ENCODE results near the gene RELL2. TPM values are rescaled to one million over a fixed set of nuclear protein-coding genes. Genes with fewer than 3 reads are reported as not detected.

The RELL2 gene
- total RNA-seq, 1 experiment from 2014 or later = 8.7 TPM

GRCh38 chr5:141650851-141651727 lies 14.3 kb downstream of the RELL2 start, which contains the start of gene FCHSD1 (continued):
- peak; percentile 6 for TF ChIP-seq YY1 (IDR thresholded peaks at IDR 0.05; ENCODE audit: extremely low read depth, insufficient replicate concordance, low read depth, low read length)
- TF ChIP-seq ELF1 (IDR thresholded peaks at IDR 0.05; ENCODE audit: borderline replicate concordance, low read depth) = no peak; the same call in 1 of the 2 replicates
- peak; percentile 53 for TF ChIP-seq POLR2A (IDR thresholded peaks at IDR 0.05; ENCODE audit: borderline replicate concordance, extremely low read depth, insufficient read depth, insufficient read length)
- no peak for TF ChIP-seq SRF (IDR thresholded peaks at IDR 0.05; ENCODE audit: low read depth)
- TF ChIP-seq EGR1 (IDR thresholded peaks at IDR 0.05; ENCODE audit: low read depth) = peak; percentile 89
- TF ChIP-seq RAD21 (IDR thresholded peaks at IDR 0.05; ENCODE audit: low read depth) = no peak

GRCh38 chr5:141651728-141652105 lies 14.9 kb downstream of the RELL2 start:
- RAD21 ChIA-PET (ENCODE audit: low non-redundant PET in 1 of 2, low total read pairs in 2 of 2, uncharacterized antibody in 2 of 2, unreplicated experiment in 2 of 2) = no interaction called here
- CTCF ChIA-PET = interaction anchor here (1.2 to 1.7 kb wide), 3 partner anchors 13 to 317 kb away, joined by 3 to 5 read pairs (median 5); partner anchors contain the start of genes DIAPH1 and RNF14
- TSS peak; percentile 60 for BruUV-seq (replicated peaks)
- Histone ChIP-seq H3K27ac (ENCODE audit: low read depth, low read length) (no peak overlapping the region; the same call in 1 of the 2 replicates), H4K20me1 (ENCODE audit: insufficient read depth) (no peaks in the 10 kb centered on the region), H3K9me3 (ENCODE audit: control insufficient read depth in 1 of 2, insufficient read depth in 1 of 2, low read depth in 1 of 2, low read length in 2 of 2) (no peaks in the 10 kb centered on the region), H3K4me2 (ENCODE audit: low read length) (peak overlapping the region; percentile 97), H3K79me2 (ENCODE audit: insufficient read depth, low read length) (no peaks in the 10 kb centered on the region), H3K9ac (ENCODE audit: low read length) (peak overlapping the region; percentile 71), H3K4me1 (ENCODE audit: control insufficient read depth in 1 of 2, insufficient read depth in 2 of 2, low read length in 2 of 2) (peaks cover 0 to 18% of the 10 kb centered on the region in 2 experiments; a peak in 2 of 4 replicates), H3K4me3 (replicated peaks in 1 of 2; ENCODE audit: low read depth in 1 of 2, low read length in 2 of 2) (peak overlapping the region; percentile 77 to 78), H3K9me2 (ENCODE audit: insufficient read depth) (no peaks in the 10 kb centered on the region), H2AFZ (ENCODE audit: low read depth, low read length, poor library complexity, severe bottlenecking) (no peak overlapping the region), H3K27me3 (ENCODE audit: insufficient read depth, low read length) (no peaks in the 10 kb centered on the region), H3K36me3 (ENCODE audit: control insufficient read depth in 1 of 2, insufficient read depth in 2 of 2, low read length in 2 of 2) (peaks cover under 1 to 2% of the 10 kb centered on the region in 2 experiments; a peak in 2 of 4 replicates)
- no peak for TF ChIP-seq CTCF (IDR thresholded peaks at IDR 0.05 in 2 of 3, conservative IDR thresholded peaks at IDR 0.05 in 1 of 3; ENCODE audit: borderline replicate concordance in 1 of 3, insufficient read depth in 1 of 3, low read depth in 2 of 3, low read length in 2 of 3)
- DNase-seq (ENCODE audit: low read depth, low spot score) (no peak), ATAC-seq (0 out of 2 replicates have a peak, but pooled peaks have one; percentile 3)
- POLR2A ChIA-PET = interaction anchor here (1.6 kb wide), 1 partner anchor 15 kb away, joined by 6 read pairs; the partner anchor contains the start of genes HDAC3 and RELL2
- intact Hi-C loops (cut with micrococcal nuclease) = no loop called here

Measured in HCT116 (cell line).